Esophagus squamous epithelium (tissue), 5 donors: Measurements from ENCODE around the gene MINK1. TPM values are rescaled to one million over a fixed set of nuclear protein-coding genes. Genes with fewer than 3 reads are reported as not detected.

Experiments
- DNase-seq: peaks from one replicate; lab custom pipeline; 2025; lab: John Stamatoyannopoulos, UW
- H3K27ac ChIP-seq, 4 donors: fragments of 200-600 bp; sonication (generic); one replicate each; pipeline ENCODE4 v1.5.1; 2016 to 2019; ENCODE audit warnings: mild to moderate bottlenecking in 1 of 4
- H3K27me3 ChIP-seq, 4 donors: fragments of 200-600 bp; sonication (generic); 1 replicate in 3 of 4; 2 replicates in 1 of 4; pipeline versions ENCODE4 v1.5.1 to v1.6.0; 2017 to 2021; ENCODE audit warnings: antibody characterized with exemption in 1 of 4
- H3K36me3 ChIP-seq, 3 donors: fragments of 200-600 bp; sonication (generic); one replicate each; pipeline ENCODE4 v1.5.1; 2016 to 2019
- H3K4me1 ChIP-seq, 3 donors: fragments of 200-600 bp; sonication (generic); one replicate each; pipeline ENCODE4 v1.5.1; 2017 to 2019
- H3K4me3 ChIP-seq, 4 donors: fragments of 200-600 bp; sonication (generic); 1 replicate in 3 of 4; 2 replicates in 1 of 4; pipeline ENCODE4 v1.5.1; 2016 to 2019; ENCODE audit warnings: mild to moderate bottlenecking in 2 of 4, moderate library complexity in 1 of 4
- H3K9me3 ChIP-seq, 3 donors: fragments of 200-600 bp; sonication (generic); one replicate each; pipeline ENCODE4 v1.5.1; 2016 to 2019
- CTCF ChIP-seq, 6 experiments: fragments of 450-650 bp in 4 of 6; fragments of 200-600 bp in 2 of 6; sonication (generic) in 2 of 6; IDR thresholded peaks; one replicate each; pipeline ENCODE4 v1.5.1; 2016 to 2019; ENCODE audit warnings: antibody characterized with exemption in 6 of 6, mild to moderate bottlenecking in 4 of 6, moderate library complexity in 4 of 6
- POLR2A ChIP-seq, 4 donors: fragments of 450-650 bp; IDR thresholded peaks; one replicate each; pipeline ENCODE4 v1.6.1; 2017; ENCODE audit warnings: antibody characterized with exemption in 4 of 4, mild to moderate bottlenecking in 4 of 4, moderate library complexity in 3 of 4
- WGBS, 2 donors: methylation state at CpG; one replicate each; pipeline ENCODE4 v1.1.5; 2018; 5-methylcytosine and 5-hydroxymethylcytosine counted together
- intact Hi-C: fragments of 100-400 bp; cut with DNase I; formaldehyde crosslinking; loops from one replicate; pipeline ENCODE4 v1.15.0; 2022
- total RNA-seq, 4 donors: library from RNA; depleted of rRNA; stranded (reverse); fragments of >200 nt; gene quantifications; one replicate each; pipeline ENCODE4 v1.1.0, GENCODE V29; 2016
- donor health status: DM: yes; HTN: yes; CAD: no.

The MINK1 gene
- total RNA-seq, 4 donors from 2014 or later: 50.1 to 156 (median 117) TPM

DNA sequence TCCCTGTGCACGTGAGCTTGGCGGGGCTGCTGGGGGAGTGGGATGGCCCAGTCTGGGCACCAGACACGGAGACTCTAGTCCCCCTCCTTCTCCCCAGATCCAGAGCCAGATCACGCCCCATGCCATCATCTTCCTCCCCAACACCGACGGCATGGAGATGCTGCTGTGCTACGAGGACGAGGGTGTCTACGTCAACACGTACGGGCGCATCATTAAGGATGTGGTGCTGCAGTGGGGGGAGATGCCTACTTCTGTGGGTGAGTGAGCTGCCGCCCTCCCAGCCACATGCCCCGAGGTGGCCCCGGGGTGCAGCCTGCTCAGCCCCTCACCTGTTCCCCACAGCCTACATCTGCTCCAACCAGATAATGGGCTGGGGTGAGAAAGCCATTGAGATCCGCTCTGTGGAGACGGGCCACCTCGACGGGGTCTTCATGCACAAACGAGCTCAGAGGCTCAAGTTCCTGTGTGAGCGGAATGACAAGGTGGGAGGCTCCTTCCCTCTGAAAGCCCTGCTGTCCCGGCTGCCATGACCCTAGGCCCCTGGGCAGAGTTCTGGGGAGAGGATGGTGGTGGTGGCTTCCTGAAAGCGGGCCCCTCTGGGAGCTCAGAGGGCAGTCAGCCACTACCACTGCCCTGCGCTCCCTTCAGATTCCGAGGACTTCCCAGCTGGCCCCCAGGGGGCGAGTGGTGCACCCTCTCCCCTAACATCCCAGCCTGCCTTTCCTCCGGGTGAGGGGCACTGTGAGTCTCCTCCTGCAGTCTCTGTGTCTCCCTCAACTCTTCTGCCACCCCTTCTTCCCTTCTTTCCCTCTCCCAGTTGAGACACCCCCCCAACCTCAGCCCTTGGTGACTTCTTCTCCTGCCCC, 63.4 kb downstream of the MINK1 start:
- Histone ChIP-seq H3K27me3 (peaks cover 0 to 17% (median 0%) of the 10 kb centered on the region in 4 donors), H3K36me3 (peaks cover 45 to 70% (median 52%) of the 10 kb centered on the region in 3 donors), H3K4me1 (peaks cover 16 to 30% (median 22%) of the 10 kb centered on the region in 3 donors), H3K9me3 (no peaks in the 10 kb centered on the region), H3K27ac (no peak overlapping the region), H3K4me3 (no peak overlapping the region)
- 83 to 84% methylated on average over 14 to 15 of the region's 27 CpGs for WGBS, 2 donors
- DNase-seq: no peak
- intact Hi-C loops: no loop called here
- TF ChIP-seq CTCF (IDR thresholded peaks at IDR 0.05) (no peak), POLR2A (IDR thresholded peaks at IDR 0.05) (no peak)

DNA sequence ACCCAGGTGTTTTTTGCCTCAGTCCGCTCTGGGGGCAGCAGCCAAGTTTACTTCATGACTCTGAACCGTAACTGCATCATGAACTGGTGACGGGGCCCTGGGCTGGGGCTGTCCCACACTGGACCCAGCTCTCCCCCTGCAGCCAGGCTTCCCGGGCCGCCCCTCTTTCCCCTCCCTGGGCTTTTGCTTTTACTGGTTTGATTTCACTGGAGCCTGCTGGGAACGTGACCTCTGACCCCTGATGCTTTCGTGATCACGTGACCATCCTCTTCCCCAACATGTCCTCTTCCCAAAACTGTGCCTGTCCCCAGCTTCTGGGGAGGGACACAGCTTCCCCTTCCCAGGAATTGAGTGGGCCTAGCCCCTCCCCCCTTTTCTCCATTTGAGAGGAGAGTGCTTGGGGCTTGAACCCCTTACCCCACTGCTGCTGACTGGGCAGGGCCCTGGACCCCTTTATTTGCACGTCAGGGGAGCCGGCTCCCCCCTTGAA, 64.1 kb downstream of the MINK1 start:
- whole genome bisulfite sequencing, 2 donors: 64 to 74% methylated on average over 6 to 8 of the region's 10 CpGs
- Histone ChIP-seq H3K9me3 (no peaks in the 10 kb centered on the region), H3K4me1 (peaks cover 16 to 34% (median 22%) of the 10 kb centered on the region in 3 donors), H3K27ac (no peak overlapping the region), H3K27me3 (peaks cover 0 to 17% (median 0%) of the 10 kb centered on the region in 4 donors), H3K36me3 (peaks cover 39 to 63% (median 49%) of the 10 kb centered on the region in 3 donors), H3K4me3 (no peak overlapping the region)
- DNase-seq: no peak
- TF ChIP-seq CTCF (IDR thresholded peaks at IDR 0.05): no peak
- TF ChIP-seq POLR2A (IDR thresholded peaks at IDR 0.05): no peak
- intact Hi-C loops: no loop called here

GRCh38 chr17:4897785-4898184, 64.6 kb downstream of the MINK1 start:
- TF ChIP-seq POLR2A (IDR thresholded peaks at IDR 0.05) (no peak), CTCF (IDR thresholded peaks at IDR 0.05) (no peak)
- H3K27me3 ChIP-seq: peaks cover 0 to 17% (median 0%) of the 10 kb centered on the region in 4 donors
- H3K36me3 ChIP-seq: peaks cover 33 to 58% (median 43%) of the 10 kb centered on the region in 3 donors
- 68 to 100% methylated on average over 1 to 4 of the region's 5 CpGs for WGBS, 2 donors
- H3K9me3 ChIP-seq: no peaks in the 10 kb centered on the region
- no peak for DNase-seq
- peaks cover 20 to 39% (median 23%) of the 10 kb centered on the region in 3 donors for H3K4me1 ChIP-seq
- H3K27ac ChIP-seq: no peak overlapping the region
- no peak overlapping the region for H3K4me3 ChIP-seq
- intact Hi-C loops: no loop called here

DNA sequence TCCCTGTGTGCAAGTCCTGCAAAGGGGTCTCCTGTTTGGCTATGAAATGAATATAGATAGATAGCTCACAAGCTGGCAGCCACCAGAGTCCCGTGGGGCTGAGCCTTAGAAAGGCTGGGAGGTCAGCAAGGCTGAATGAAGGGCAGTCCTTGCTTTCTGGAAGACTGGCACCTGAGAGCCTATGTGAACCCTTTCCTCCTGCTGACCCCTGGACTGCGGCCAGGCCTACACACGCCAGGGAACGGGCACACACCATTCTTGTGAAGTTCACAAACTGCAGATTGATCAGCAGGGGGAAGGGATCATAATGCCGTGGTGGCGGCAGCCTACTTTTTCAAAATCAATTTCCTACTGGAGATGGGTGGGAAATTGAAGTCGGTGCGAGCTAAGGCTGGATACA, 65.2 kb downstream of the MINK1 start:
- 73 to 92% methylated on average over 6 of the region's 8 CpGs for WGBS, 2 donors
- H3K36me3 ChIP-seq: peaks cover 28 to 52% (median 38%) of the 10 kb centered on the region in 3 donors
- H3K4me1 ChIP-seq: peaks cover 23 to 45% (median 29%) of the 10 kb centered on the region in 3 donors
- intact Hi-C loops: no loop called here
- peak overlapping the region in 1 of 4 donors; percentile 58 for H3K27ac ChIP-seq
- TF ChIP-seq CTCF (IDR thresholded peaks at IDR 0.05): no peak
- TF ChIP-seq POLR2A (IDR thresholded peaks at IDR 0.05): no peak
- peaks cover 0 to 17% (median 0%) of the 10 kb centered on the region in 4 donors for H3K27me3 ChIP-seq
- no peak overlapping the region for H3K4me3 ChIP-seq
- no peak for DNase-seq
- no peaks in the 10 kb centered on the region for H3K9me3 ChIP-seq

DNA sequence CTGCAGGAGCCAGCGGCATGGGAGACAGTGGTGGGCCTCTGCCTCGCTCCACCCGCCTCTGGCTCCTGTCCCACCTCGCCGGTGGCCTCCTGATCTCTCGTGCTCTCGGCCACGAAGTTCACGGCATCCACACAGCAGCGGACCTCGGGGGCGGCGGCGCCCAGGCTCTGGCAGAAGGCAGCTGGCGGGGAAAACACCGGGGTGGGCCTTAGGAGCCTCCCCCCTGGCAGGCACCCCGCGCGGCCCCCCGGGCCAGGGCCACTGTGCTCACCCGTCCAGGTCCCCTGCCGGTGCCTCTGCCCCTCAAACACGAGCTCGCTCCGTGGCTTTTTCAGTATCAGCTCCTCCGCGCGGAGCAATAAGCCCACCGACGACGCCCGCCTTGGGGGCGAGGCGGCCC, 65.8 kb downstream of the MINK1 start:
- DNase-seq: no peak
- Histone ChIP-seq H3K9me3 (no peaks in the 10 kb centered on the region), H3K36me3 (peaks cover 22 to 46% (median 32%) of the 10 kb centered on the region in 3 donors), H3K27ac (peak overlapping the region in 3 of 4 donors; percentile 37 to 58 (median 53)), H3K4me3 (peak overlapping the region; percentile 24 to 74 (median 52)), H3K27me3 (peaks cover 0 to 20% (median 0%) of the 10 kb centered on the region in 4 donors), H3K4me1 (peaks cover 23 to 51% (median 33%) of the 10 kb centered on the region in 3 donors)
- intact Hi-C loops: no loop called here
- WGBS, 2 donors: no CpG with 5 or more reads among the region's 34 CpGs
- no peak for TF ChIP-seq CTCF (IDR thresholded peaks at IDR 0.05)
- TF ChIP-seq POLR2A (IDR thresholded peaks at IDR 0.05): no peak
